MM.1S (cell line): ENCODE results near the gene SMC6.

Experiments used
- CTCF ChIP-seq: fragments of 300-600 bp; sonication (generic); IDR thresholded peaks from 2 replicates; pipeline ENCODE4 v1.5.1; 2016; ENCODE audit warnings: antibody characterized with exemption, low read length, mixed read lengths
- EZH2 ChIP-seq: fragments of 300-600 bp; sonication (generic); optimal IDR thresholded peaks from 2 replicates; pipeline ENCODE3; 2017; ENCODE audit warnings: low read depth, mild to moderate bottlenecking, antibody characterized with exemption, low read length, mixed read lengths
- EZH2phosphoT487 ChIP-seq: fragments of 300-600 bp; sonication (generic); IDR thresholded peaks from 2 replicates; pipeline ENCODE4 v1.6.1; 2018; ENCODE audit warnings: antibody characterized with exemption, low read length

- TF ChIP-seq CTCF = no peak
- no peak for TF ChIP-seq EZH2
- TF ChIP-seq EZH2phosphoT487 = no peak
These were observed 35.9 kb downstream of the SMC6 start for GRCh38 chr2:17717666-17718065.
